Epithelial cell of proximal tubule (primary cell): ENCODE data around the gene ZNF470. TPM values are rescaled to one million over a fixed set of nuclear protein-coding genes. Genes with fewer than 3 reads are reported as not detected.

Experiments used
- DNase-seq: peaks from one replicate; pipeline ENCODE4 v3.0.0-alpha.2; 2011; ENCODE audit warnings: low read depth
- H3K4me3 ChIP-seq: 2 replicates; pipeline ENCODE4 v1.5.1; 2011; ENCODE audit warnings: low read depth, mild to moderate bottlenecking, low read length
- total RNA-seq: library from RNA; depleted of rRNA; stranded (reverse); fragments of >200 nt; gene quantifications from 2 replicates; pipeline ENCODE4 v1.2.3, GENCODE V29; 2015
- TF ChIP-seq, protein P1 (sequence below): conservative IDR thresholded peaks from 2 replicates; pipeline ENCODE4 v1.5.1; 2012; ENCODE audit warnings: low read depth, mild to moderate bottlenecking, low read length

Gene ZNF470
- total RNA-seq, 1 donor from 2014 or later: 3.1 TPM

DNA sequence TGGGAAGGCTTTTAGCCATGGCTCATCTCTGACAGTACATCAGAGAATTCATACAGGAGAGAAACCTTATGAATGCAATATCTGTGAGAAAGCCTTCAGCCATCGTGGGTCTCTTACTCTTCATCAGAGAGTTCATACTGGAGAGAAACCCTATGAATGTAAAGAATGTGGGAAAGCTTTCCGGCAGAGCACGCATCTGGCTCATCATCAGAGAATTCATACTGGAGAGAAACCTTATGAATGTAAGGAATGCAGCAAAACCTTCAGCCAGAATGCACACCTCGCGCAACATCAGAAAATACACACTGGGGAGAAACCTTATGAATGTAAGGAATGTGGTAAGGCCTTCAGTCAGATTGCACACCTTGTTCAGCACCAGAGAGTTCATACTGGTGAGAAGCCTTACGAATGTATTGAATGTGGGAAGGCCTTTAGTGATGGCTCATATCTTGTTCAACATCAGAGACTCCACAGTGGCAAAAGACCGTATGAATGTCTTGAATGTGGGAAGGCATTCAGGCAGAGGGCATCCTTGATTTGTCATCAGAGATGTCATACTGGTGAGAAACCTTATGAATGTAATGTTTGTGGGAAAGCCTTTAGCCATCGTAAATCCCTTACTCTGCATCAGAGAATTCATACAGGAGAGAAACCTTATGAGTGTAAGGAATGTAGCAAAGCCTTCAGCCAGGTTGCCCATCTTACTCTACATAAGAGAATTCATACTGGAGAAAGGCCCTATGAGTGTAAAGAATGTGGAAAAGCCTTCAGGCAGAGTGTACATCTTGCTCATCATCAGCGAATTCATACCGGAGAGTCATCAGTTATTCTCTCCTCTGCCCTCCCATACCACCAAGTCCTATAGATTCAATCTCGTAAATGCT lies 10.7 kb downstream of the ZNF470 start:
- TF ChIP-seq, protein P1, sequence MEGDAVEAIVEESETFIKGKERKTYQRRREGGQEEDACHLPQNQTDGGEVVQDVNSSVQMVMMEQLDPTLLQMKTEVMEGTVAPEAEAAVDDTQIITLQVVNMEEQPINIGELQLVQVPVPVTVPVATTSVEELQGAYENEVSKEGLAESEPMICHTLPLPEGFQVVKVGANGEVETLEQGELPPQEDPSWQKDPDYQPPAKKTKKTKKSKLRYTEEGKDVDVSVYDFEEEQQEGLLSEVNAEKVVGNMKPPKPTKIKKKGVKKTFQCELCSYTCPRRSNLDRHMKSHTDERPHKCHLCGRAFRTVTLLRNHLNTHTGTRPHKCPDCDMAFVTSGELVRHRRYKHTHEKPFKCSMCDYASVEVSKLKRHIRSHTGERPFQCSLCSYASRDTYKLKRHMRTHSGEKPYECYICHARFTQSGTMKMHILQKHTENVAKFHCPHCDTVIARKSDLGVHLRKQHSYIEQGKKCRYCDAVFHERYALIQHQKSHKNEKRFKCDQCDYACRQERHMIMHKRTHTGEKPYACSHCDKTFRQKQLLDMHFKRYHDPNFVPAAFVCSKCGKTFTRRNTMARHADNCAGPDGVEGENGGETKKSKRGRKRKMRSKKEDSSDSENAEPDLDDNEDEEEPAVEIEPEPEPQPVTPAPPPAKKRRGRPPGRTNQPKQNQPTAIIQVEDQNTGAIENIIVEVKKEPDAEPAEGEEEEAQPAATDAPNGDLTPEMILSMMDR: no peak
- no peak overlapping the region for H3K4me3 ChIP-seq
- DNase-seq: no peak

DNA sequence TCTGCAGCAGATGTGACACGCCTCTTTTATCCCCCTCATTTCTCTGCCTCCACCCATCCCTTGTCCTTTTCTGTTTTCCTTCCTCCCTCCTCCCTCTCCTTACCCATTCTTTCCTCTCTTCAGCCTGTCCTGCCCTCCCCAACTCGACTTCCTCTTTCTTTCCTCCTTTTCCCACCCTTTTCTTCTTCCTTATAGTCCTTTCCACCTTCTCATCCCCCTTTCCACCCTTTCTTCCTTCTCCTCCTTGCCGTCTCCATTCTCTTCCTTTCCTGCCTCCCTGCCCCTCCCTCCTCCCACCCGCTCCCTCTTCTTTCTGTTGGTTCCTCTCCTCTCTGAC lies 27.1 kb downstream of the ZNF470 start:
- no peak overlapping the region for H3K4me3 ChIP-seq
- DNase-seq: no peak
- TF ChIP-seq, protein P1: no peak

DNA sequence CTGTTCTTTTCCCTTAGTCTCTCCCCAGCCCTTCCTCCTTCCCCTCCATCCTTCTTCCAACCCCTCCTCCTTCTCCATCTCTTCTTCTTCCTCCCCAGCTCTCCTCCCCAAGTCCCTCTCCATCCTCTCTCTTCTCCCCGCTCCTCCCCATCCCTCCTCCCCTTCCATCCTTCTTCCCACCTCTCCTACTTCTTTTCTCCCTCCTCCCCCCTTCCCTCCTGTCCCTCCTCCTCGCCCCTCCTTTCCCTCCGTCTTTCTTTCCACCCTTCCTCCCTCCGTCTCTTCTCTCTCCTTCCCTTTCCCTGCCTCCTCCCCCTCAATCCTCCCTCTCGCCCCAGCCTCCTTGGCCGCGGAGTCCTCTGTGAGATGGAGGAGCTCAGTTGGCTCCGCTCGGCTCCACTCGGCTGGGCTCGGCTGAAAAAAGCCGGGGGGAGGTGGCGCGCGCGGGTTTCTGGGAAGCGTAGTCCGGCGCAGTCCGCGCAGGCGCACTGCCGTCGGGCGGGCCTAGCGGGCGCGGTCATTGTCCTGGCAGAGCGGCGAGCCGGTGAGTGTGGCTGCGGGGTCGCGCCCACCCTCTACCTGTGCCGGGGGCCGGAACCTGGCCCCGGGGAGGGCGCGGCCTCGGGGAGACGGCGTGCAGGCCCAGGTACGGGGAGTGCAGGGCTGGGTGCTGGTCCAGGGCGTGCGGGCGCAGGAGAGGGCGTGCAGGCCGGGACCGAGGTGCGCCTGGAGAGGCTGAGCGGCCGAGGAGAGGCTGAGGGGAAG lies 27.7 kb downstream of the ZNF470 start, which contains the start of gene ZNF71:
TSS of gene ZNF71 (plus strand) at position 520 of the 765 bp plus-strand sequence. CDS start 6,257 bp downstream, outside the sequence.
- H3K4me3 ChIP-seq: peak within 1 kb of the TSS; percentile 98
- peak; percentile 30 for DNase-seq
- TF ChIP-seq, protein P1: no peak

DNA sequence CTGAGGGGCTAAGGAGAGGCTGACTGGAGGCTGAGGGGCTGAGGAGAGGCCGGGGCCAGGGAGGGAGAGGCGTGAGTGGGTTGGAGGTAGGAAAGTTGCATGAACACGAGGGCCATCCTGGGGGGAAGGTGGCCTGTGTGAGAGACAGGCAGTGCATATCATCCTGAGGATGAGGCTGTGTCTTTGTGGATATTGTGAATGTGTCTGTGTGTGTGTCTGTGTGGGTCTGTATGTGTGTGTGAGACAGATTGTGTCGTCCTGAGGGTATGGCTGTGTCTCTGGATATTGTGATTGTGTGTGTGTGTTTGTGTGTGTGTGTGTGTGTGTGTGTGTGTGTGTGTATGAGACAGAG lies 28.3 kb downstream of the ZNF470 start:
- TF ChIP-seq, protein P1: no peak
- DNase-seq: peak; percentile 10
- peak overlapping the region; percentile 98 for H3K4me3 ChIP-seq

DNA sequence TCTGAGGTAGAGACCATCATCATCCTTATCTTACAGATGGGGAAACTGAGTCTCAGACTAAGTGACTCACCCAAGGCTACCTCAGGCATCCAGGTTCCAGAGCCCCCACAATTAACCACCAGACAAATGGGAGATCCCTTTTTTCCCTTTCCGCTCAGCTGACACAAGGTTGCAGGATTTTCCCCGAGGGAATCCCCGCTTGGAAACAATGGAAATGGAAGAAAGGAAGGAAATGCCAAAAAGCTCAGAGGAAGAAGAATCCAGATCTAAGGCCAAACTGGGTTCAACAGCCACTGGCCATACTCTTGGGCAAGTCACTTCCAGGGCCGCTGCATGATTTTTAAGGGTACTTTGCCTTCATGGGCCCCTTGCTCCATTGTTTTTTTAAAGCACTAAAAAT lies 29.4 kb downstream of the ZNF470 start:
- DNase-seq: no peak
- TF ChIP-seq, protein P1: no peak
- no peak overlapping the region for H3K4me3 ChIP-seq

DNA sequence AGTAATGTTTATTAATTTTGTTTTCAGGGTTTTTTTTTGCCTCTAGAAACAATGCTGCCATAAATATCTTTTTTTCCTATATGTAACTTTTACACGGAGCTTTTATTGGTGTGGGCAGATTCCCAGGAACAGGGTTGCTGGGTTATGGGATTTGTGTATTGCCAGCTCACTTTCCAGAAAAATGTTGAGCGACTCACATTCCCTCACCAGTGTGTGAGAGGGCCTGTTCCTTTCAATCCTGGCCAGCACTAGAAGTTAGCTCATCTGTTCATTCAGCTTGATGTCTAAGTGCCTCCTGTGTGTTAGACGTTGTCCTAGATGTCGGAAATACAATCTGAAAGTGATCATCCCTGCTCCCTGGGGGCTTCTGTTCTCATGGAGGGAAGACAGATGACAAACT lies 30.4 kb downstream of the ZNF470 start:
- TF ChIP-seq, protein P1: no peak
- DNase-seq: no peak
- no peak overlapping the region for H3K4me3 ChIP-seq
